Mucosa of rectum (tissue), 2 donors: Measurements from ENCODE around the gene GPALPP1.
"Not testable (repeated sequence)": the region's sequence is repeated elsewhere in the genome, so short reads cannot be mapped to it uniquely, and the experiment has no call there.

Source experiments
- H3K27ac ChIP-seq, 2 donors: one replicate each; pipeline ENCODE4 v1.7.0; 2013; ENCODE audit warnings: inconsistent platforms in 2 of 2, low read depth in 2 of 2, low read length in 2 of 2
- H3K27me3 ChIP-seq, 2 donors: one replicate each; pipeline ENCODE4 v1.7.0; 2013; ENCODE audit warnings: low read length in 2 of 2; ENCODE audit not compliant: control insufficient read depth in 2 of 2, insufficient read depth in 2 of 2
- H3K36me3 ChIP-seq, 2 donors: one replicate each; pipeline ENCODE4 v1.7.0; 2013; ENCODE audit warnings: low read length in 2 of 2; ENCODE audit not compliant: control insufficient read depth in 2 of 2, insufficient read depth in 2 of 2
- H3K4me1 ChIP-seq, 2 donors: one replicate each; pipeline ENCODE4 v1.7.0; 2013; ENCODE audit warnings: low read length in 2 of 2, mild to moderate bottlenecking in 1 of 2; ENCODE audit not compliant: control insufficient read depth in 2 of 2, insufficient read depth in 2 of 2
- H3K4me3 ChIP-seq, 2 donors: one replicate each; pipeline ENCODE4 v1.7.0; 2013; ENCODE audit warnings: low read length in 2 of 2
- H3K9ac ChIP-seq, 2 donors: one replicate each; pipeline ENCODE4 v1.7.0; 2013; ENCODE audit warnings: low read length in 2 of 2, low read depth in 1 of 2, mild to moderate bottlenecking in 1 of 2
- H3K9me3 ChIP-seq, 2 donors: one replicate each; pipeline ENCODE4 v1.7.0; 2013; ENCODE audit warnings: low read length in 2 of 2; ENCODE audit not compliant: control insufficient read depth in 2 of 2
- donor health status: healthy.
- donor health status: Normal muscosa, but diverticular disease.

Gene GPALPP1

GRCh38 chr13:45055902-45056648, 66.7 kb downstream of the GPALPP1 start:
- Histone ChIP-seq H3K4me1 (peaks cover 4 to 13% of the 10 kb centered on the region in 2 donors), H3K4me3 (peak overlapping the region in 1 of 2 donors; percentile 6), H3K9me3 (no peaks in the 10 kb centered on the region), H3K27me3 (peaks cover 0 to 3% of the 10 kb centered on the region in 2 donors), H3K36me3 (no peaks in the 10 kb centered on the region), H3K27ac (peak overlapping the region in 1 of 2 donors; percentile 19), H3K9ac (no peak overlapping the region)

- no peak overlapping the region for H3K9ac ChIP-seq
- no peaks in the 10 kb centered on the region for H3K9me3 ChIP-seq
- no peaks in the 10 kb centered on the region for H3K36me3 ChIP-seq
- H3K27me3 ChIP-seq: peaks cover 0 to 3% of the 10 kb centered on the region in 2 donors
- peaks cover 3 to 12% of the 10 kb centered on the region in 2 donors for H3K4me1 ChIP-seq
- H3K27ac ChIP-seq: no peak overlapping the region
- H3K4me3 ChIP-seq: no peak overlapping the region
Observed at GRCh38 chr13:45060062-45060461, 70.7 kb downstream of the GPALPP1 start.

- Histone ChIP-seq H3K4me3 (no peak overlapping the region), H3K27ac (no peak overlapping the region), H3K36me3 (no peaks in the 10 kb centered on the region), H3K9me3 (no peaks in the 10 kb centered on the region), H3K27me3 (peaks cover 0 to 3% of the 10 kb centered on the region in 2 donors), H3K4me1 (no peaks in the 10 kb centered on the region), H3K9ac (no peak overlapping the region)
Observed at GRCh38 chr13:45063261-45063860, 74.0 kb downstream of the GPALPP1 start.

- not testable (repeated sequence) for H3K4me3 ChIP-seq, H3K27ac ChIP-seq, H3K9ac ChIP-seq, H3K36me3 ChIP-seq, H3K9me3 ChIP-seq, H3K4me1 ChIP-seq, H3K27me3 ChIP-seq
Observed at GRCh38 chr13:45063889-45064288, 74.6 kb downstream of the GPALPP1 start.

- no peak overlapping the region for H3K9ac ChIP-seq
Observed at GRCh38 chr13:45064889-45065288, 75.6 kb downstream of the GPALPP1 start.

GRCh38 chr13:45068036-45069001, 79.0 kb downstream of the GPALPP1 start:
- Histone ChIP-seq H3K27ac (no peak overlapping the region), H3K9ac (no peak overlapping the region), H3K9me3 (no peaks in the 10 kb centered on the region)

More at GRCh38 chr13:45064889-45065288, 75.6 kb downstream of the GPALPP1 start:
- Histone ChIP-seq H3K4me1 (no peaks in the 10 kb centered on the region), H3K36me3 (no peaks in the 10 kb centered on the region), H3K27me3 (peaks cover 0 to 3% of the 10 kb centered on the region in 2 donors), H3K4me3 (no peak overlapping the region), H3K9me3 (no peaks in the 10 kb centered on the region), H3K27ac (no peak overlapping the region)

GRCh38 chr13:45073809-45074208, 84.5 kb downstream of the GPALPP1 start:
- Histone ChIP-seq H3K27me3 (no peaks in the 10 kb centered on the region), H3K4me3 (no peak overlapping the region), H3K9me3 (no peaks in the 10 kb centered on the region), H3K4me1 (no peaks in the 10 kb centered on the region), H3K9ac (no peak overlapping the region), H3K36me3 (no peaks in the 10 kb centered on the region), H3K27ac (no peak overlapping the region)

More at GRCh38 chr13:45068036-45069001, 79.0 kb downstream of the GPALPP1 start:
- Histone ChIP-seq H3K4me3 (no peak overlapping the region), H3K4me1 (no peaks in the 10 kb centered on the region), H3K36me3 (no peaks in the 10 kb centered on the region), H3K27me3 (no peaks in the 10 kb centered on the region)

GRCh38 chr13:45074721-45075120, 85.4 kb downstream of the GPALPP1 start:
- Histone ChIP-seq H3K27me3 (no peaks in the 10 kb centered on the region), H3K4me3 (no peak overlapping the region), H3K9me3 (no peaks in the 10 kb centered on the region), H3K9ac (no peak overlapping the region), H3K36me3 (no peaks in the 10 kb centered on the region), H3K27ac (no peak overlapping the region), H3K4me1 (no peaks in the 10 kb centered on the region)

GRCh38 chr13:45078003-45078402, 88.7 kb downstream of the GPALPP1 start:
- Histone ChIP-seq H3K9ac (no peak overlapping the region), H3K4me1 (no peaks in the 10 kb centered on the region), H3K36me3 (no peaks in the 10 kb centered on the region), H3K27me3 (no peaks in the 10 kb centered on the region), H3K9me3 (no peaks in the 10 kb centered on the region), H3K4me3 (no peak overlapping the region), H3K27ac (no peak overlapping the region)
